ENCODE data around the gene ALDH1A1.

DNA sequence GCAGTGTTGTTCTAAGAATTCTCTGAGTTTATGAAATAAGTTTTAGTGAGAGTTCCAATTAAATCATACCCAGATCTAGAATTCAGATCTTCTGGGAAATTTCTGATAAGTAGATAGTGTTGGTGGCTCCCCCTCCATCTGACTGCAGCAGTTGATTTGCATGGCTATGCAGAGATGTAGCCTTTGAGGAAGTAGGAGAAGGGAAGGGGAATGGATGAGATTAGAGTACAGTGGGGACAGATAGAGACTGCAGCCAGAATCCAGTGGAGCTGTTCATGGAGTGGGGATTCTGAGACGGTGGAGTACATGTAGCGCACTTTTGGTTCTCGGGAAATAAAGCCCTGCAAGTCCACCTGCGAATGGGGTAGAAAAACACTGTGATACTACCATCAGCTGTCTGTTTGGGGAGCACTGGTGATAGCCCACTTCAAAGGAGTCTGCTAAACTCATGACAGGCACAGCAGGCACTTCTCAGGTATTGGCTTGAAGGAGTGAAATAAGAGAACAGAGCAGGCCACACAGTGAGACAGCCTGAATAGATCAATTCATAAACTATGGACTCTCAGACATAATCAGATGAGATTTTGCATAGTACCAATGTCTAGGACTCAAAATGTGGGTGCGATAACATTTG is 96.8 kb downstream of the ALDH1A1 start:
- TF ChIP-seq, protein P1, sequence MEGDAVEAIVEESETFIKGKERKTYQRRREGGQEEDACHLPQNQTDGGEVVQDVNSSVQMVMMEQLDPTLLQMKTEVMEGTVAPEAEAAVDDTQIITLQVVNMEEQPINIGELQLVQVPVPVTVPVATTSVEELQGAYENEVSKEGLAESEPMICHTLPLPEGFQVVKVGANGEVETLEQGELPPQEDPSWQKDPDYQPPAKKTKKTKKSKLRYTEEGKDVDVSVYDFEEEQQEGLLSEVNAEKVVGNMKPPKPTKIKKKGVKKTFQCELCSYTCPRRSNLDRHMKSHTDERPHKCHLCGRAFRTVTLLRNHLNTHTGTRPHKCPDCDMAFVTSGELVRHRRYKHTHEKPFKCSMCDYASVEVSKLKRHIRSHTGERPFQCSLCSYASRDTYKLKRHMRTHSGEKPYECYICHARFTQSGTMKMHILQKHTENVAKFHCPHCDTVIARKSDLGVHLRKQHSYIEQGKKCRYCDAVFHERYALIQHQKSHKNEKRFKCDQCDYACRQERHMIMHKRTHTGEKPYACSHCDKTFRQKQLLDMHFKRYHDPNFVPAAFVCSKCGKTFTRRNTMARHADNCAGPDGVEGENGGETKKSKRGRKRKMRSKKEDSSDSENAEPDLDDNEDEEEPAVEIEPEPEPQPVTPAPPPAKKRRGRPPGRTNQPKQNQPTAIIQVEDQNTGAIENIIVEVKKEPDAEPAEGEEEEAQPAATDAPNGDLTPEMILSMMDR (IDR thresholded peaks at IDR 0.05) = no peak
- no peak for TF ChIP-seq EP300 (IDR thresholded peaks at IDR 0.05)
- no peak for TF ChIP-seq POLR2A (IDR thresholded peaks at IDR 0.05)

All from tibial nerve (tissue), 4 donors.